Caco-2 (cell line): ENCODE data around the gene MEOX1. TPM values are rescaled to one million over a fixed set of nuclear protein-coding genes. Genes with fewer than 3 reads are reported as not detected.
A peak's percentile ranks its signal among the peaks of the same experiment; 100 is the strongest.
"Not testable (repeated sequence)": the region's sequence is repeated elsewhere in the genome, so short reads cannot be mapped to it uniquely, and the experiment has no call there.

ENCODE experiments used
- BruUV-seq: library from RNA; stranded (reverse); fragments of 400-500 nt; replicated peaks from 2 replicates; lab custom pipeline; 2021; lab: Mats Ljungman, UMichigan
- CTCF ChIA-PET: fragments of 300-600 bp; sonication (Branson Sonifier 250); formaldehyde crosslinking; loops from one replicate; lab custom pipeline; 2022; ENCODE audit warnings: antibody characterized with exemption; lab: Charles Lee
- POLR2A ChIA-PET: fragments of 300-600 bp; sonication (Branson Sonifier 250); formaldehyde crosslinking; loops from one replicate; lab custom pipeline; 2022; ENCODE audit warnings: antibody characterized with exemption; lab: Charles Lee
- DNase-seq, 2 experiments: peaks; one replicate each; pipeline versions ENCODE4 v3.0.0 to v3.0.0-alpha.2; 2020 to 2022
- H3K27me3 ChIP-seq: replicated peaks from 2 replicates; pipeline ENCODE4 v1.6.0; 2011; ENCODE audit warnings: low read length; ENCODE audit not compliant: control insufficient read depth, insufficient read depth
- H3K36me3 ChIP-seq: 2 replicates; pipeline ENCODE4 v1.5.1; 2011; ENCODE audit warnings: low read length; ENCODE audit not compliant: control insufficient read depth, insufficient read depth
- H3K4me1 ChIP-seq: fragments of 250-450 bp; sonication (Bioruptor Pico); 2 replicates; pipeline ENCODE4 v1.5.1; 2020; ENCODE audit warnings: mild to moderate bottlenecking
- H3K4me3 ChIP-seq: 2 replicates; pipeline ENCODE4 v1.5.1; 2011; ENCODE audit warnings: low read depth, mild to moderate bottlenecking, control low read depth, low read length
- H3K9me3 ChIP-seq: fragments of 250-450 bp; sonication (Bioruptor Pico); 2 replicates; pipeline ENCODE4 v1.5.1; 2020; ENCODE audit warnings: mild to moderate bottlenecking, moderate library complexity
- H3K27ac Mint-ChIP-seq: one replicate; pipeline ENCODE4 v1.8.0; 2022; ENCODE audit warnings: mixed read lengths; ENCODE audit not compliant: unreplicated experiment
- H3K27me3 Mint-ChIP-seq: one replicate; pipeline ENCODE4 v1.8.0; 2022; ENCODE audit warnings: mixed read lengths; ENCODE audit not compliant: insufficient read depth, unreplicated experiment
- H3K36me3 Mint-ChIP-seq: one replicate; pipeline ENCODE4 v1.8.0; 2022; ENCODE audit warnings: mild to moderate bottlenecking, mixed read lengths; ENCODE audit not compliant: insufficient read depth, unreplicated experiment
- H3K4me1 Mint-ChIP-seq: one replicate; pipeline ENCODE4 v1.8.0; 2022; ENCODE audit warnings: low read depth, mixed read lengths; ENCODE audit not compliant: unreplicated experiment
- H3K4me3 Mint-ChIP-seq: one replicate; pipeline ENCODE4 v1.8.0; 2022; ENCODE audit warnings: mild to moderate bottlenecking, moderate library complexity, mixed read lengths; ENCODE audit not compliant: unreplicated experiment
- H3K9me3 Mint-ChIP-seq: one replicate; pipeline ENCODE4 v1.8.0; 2022; ENCODE audit warnings: mixed read lengths; ENCODE audit not compliant: unreplicated experiment
- intact Hi-C: fragments of 100-400 bp; cut with micrococcal nuclease; formaldehyde crosslinking; loops from one replicate; pipeline ENCODE4 v1.10.0; 2022; ENCODE audit not compliant: unreplicated experiment
- total RNA-seq: library from RNA; stranded (reverse); gene quantifications from 2 replicates; pipeline ENCODE4 v1.2.3, GENCODE V29; 2022
- TF ChIP-seq, protein P1 (sequence below), 2 experiments: fragments of 200-600 bp in 1 of 2; IDR thresholded peaks; 1 replicate in 1 of 2; 2 replicates in 1 of 2; pipeline versions ENCODE4 v1.5.1 to v1.8.0; 2011 to 2022; ENCODE audit warnings: antibody characterized with exemption in 1 of 2, control low read depth in 1 of 2, inconsistent platforms in 1 of 2, low read depth in 1 of 2, low read length in 1 of 2, mild to moderate bottlenecking in 1 of 2, moderate library complexity in 1 of 2; ENCODE audit not compliant: insufficient read depth in 1 of 2, severe bottlenecking in 1 of 2, unreplicated experiment in 1 of 2

MEOX1 gene
- total RNA-seq, 1 experiment from 2014 or later, result 1.7 TPM

DNA sequence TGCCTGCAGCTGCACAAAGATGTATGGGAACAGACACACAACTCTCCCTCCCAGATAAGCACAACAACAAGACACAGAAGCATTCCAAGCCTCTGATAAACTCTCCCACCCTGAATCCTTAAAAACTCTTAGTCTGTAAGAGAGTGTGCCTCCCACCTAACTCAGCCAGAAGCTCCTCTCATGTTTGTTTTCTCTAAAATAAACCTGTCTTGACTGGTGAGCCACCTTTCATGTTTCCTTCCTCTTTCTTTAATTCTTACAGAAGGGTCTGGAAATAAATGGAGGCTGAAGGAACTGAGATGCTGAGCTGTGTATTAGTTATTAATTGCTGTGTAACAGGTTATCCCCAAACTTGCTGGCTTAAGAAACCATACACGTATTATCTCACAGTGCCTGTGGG is 57.2 kb downstream of the MEOX1 start:
- peaks cover 4% of the 10 kb centered on the region for H3K36me3 Mint-ChIP-seq
- no peak overlapping the region for H3K4me3 Mint-ChIP-seq
- no TSS peak for BruUV-seq
- H3K9me3 ChIP-seq, result no peaks in the 10 kb centered on the region
- H3K27ac Mint-ChIP-seq, result peak overlapping the region; percentile 40
- peaks cover 17% of the 10 kb centered on the region for H3K4me1 ChIP-seq
- DNase-seq, result no peak
- no peak overlapping the region for H3K4me3 ChIP-seq
- peaks cover 33% of the 10 kb centered on the region for H3K4me1 Mint-ChIP-seq
- no peaks in the 10 kb centered on the region for H3K27me3 Mint-ChIP-seq
- no peaks in the 10 kb centered on the region for H3K27me3 ChIP-seq
- TF ChIP-seq, protein P1, sequence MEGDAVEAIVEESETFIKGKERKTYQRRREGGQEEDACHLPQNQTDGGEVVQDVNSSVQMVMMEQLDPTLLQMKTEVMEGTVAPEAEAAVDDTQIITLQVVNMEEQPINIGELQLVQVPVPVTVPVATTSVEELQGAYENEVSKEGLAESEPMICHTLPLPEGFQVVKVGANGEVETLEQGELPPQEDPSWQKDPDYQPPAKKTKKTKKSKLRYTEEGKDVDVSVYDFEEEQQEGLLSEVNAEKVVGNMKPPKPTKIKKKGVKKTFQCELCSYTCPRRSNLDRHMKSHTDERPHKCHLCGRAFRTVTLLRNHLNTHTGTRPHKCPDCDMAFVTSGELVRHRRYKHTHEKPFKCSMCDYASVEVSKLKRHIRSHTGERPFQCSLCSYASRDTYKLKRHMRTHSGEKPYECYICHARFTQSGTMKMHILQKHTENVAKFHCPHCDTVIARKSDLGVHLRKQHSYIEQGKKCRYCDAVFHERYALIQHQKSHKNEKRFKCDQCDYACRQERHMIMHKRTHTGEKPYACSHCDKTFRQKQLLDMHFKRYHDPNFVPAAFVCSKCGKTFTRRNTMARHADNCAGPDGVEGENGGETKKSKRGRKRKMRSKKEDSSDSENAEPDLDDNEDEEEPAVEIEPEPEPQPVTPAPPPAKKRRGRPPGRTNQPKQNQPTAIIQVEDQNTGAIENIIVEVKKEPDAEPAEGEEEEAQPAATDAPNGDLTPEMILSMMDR (IDR thresholded peaks at IDR 0.05; ENCODE audit: insufficient read depth in 1 of 2, low read depth in 1 of 2, low read length in 1 of 2, severe bottlenecking in 1 of 2, unreplicated experiment in 1 of 2), result no peak
- no peaks in the 10 kb centered on the region for H3K9me3 Mint-ChIP-seq
- intact Hi-C loops, result no loop called here
- ChIA-PET CTCF (interaction anchor here (1.2 kb wide), 1 partner anchor 69 kb away, joined by 3 read pairs; no protein-coding TSS in a partner anchor), POLR2A (interaction anchor here (1.2 kb wide), 1 partner anchor 23 kb away, joined by 3 read pairs; no protein-coding TSS in a partner anchor)
- no peaks in the 10 kb centered on the region for H3K36me3 ChIP-seq

DNA sequence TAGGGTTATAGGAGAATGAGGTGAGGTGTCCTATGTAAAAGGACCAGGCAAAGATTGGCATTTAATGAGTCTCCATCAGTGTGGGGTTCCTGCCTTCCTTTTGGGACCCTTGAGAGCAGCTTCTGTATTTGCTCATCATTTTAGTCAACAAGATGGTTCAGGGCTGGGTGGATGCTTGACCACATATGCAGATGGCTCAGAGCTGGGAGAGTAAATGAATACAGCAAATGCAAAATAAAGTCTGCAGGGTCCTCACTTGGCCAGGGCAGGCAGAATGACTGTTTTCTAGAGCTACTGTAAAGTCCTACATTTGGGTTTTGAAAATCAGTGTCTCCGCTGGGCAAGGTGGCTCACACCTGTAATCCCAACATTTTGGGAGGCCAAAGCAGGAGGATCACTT is 58.4 kb downstream of the MEOX1 start:
- POLR2A ChIA-PET, result interaction anchor here (0.7 to 1.2 kb wide), 2 partner anchors 10 to 22 kb away, joined by 3 to 4 read pairs; no protein-coding TSS in a partner anchor

DNA sequence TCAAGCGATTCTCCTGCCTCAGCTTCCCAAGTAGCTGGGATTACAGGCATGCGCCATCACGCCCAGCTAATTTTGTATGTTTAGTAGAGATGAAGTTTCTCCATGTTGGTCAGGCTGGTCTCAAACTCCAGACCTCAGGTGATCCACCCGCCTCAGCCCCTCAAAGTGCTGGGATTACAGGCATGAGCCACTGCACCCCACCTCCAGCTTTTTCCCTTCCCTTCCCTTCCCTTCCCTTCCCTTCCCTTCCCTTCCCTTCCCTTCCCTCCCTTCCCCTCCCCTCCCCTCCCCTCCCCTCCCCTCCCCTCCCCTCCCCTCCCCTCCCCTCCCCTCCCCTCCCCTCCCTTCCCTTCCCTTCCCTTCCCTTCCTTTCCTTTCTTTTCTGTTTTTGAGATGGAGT is 59.2 kb downstream of the MEOX1 start:
- POLR2A ChIA-PET, result interaction anchor here (0.7 kb wide), 1 partner anchor 10 kb away, joined by 4 read pairs; no protein-coding TSS in a partner anchor
- H3K36me3 ChIP-seq, H3K9me3 Mint-ChIP-seq, intact Hi-C loops, H3K27me3 ChIP-seq, CTCF ChIA-PET, H3K9me3 ChIP-seq, H3K36me3 Mint-ChIP-seq, H3K4me3 ChIP-seq, H3K4me3 Mint-ChIP-seq, H3K27me3 Mint-ChIP-seq, BruUV-seq, DNase-seq: not testable (repeated sequence)
- Mint-ChIP-seq H3K4me1 (peaks cover 40% of the 10 kb centered on the region), H3K27ac (peak overlapping the region; percentile 22)
- peaks cover 29% of the 10 kb centered on the region for H3K4me1 ChIP-seq

More for the DNA sequence above, 58.4 kb downstream of the MEOX1 start:
- H3K4me3 Mint-ChIP-seq, result no peak overlapping the region
- Histone ChIP-seq H3K9me3 (no peaks in the 10 kb centered on the region), H3K27me3 (no peaks in the 10 kb centered on the region), H3K4me1 (peaks cover 27% of the 10 kb centered on the region), H3K36me3 (no peaks in the 10 kb centered on the region), H3K4me3 (no peak overlapping the region)
- H3K9me3 Mint-ChIP-seq, result no peaks in the 10 kb centered on the region
- H3K27me3 Mint-ChIP-seq, result no peaks in the 10 kb centered on the region
- TF ChIP-seq, protein P1 (IDR thresholded peaks at IDR 0.05; ENCODE audit: insufficient read depth in 1 of 2, low read depth in 1 of 2, low read length in 1 of 2, severe bottlenecking in 1 of 2, unreplicated experiment in 1 of 2), result no peak
- no peak for DNase-seq
- CTCF ChIA-PET, result no interaction called here
- no peaks in the 10 kb centered on the region for H3K36me3 Mint-ChIP-seq
- BruUV-seq, result no TSS peak
- no peak overlapping the region for H3K27ac Mint-ChIP-seq
- intact Hi-C loops, result no loop called here
- H3K4me1 Mint-ChIP-seq, result peaks cover 40% of the 10 kb centered on the region
